Liver (tissue), 3 donors: ENCODE measurements around the gene UBD.

Source experiments
- EGR1 ChIP-seq, 2 donors: IDR thresholded peaks; 2 replicates each; pipeline ENCODE4 v1.6.1; 2016 to 2018; ENCODE audit warnings: antibody characterized with exemption in 2 of 2, low read depth in 2 of 2
- FOXA1 ChIP-seq: IDR thresholded peaks from 2 replicates; pipeline ENCODE4 v1.6.1; 2016; ENCODE audit warnings: antibody characterized with exemption
- GABPA ChIP-seq, 2 donors: IDR thresholded peaks in 1 of 2; conservative IDR thresholded peaks in 1 of 2; 2 replicates each; pipeline ENCODE4 v1.6.1; 2016; ENCODE audit warnings: antibody characterized with exemption in 2 of 2, mild to moderate bottlenecking in 1 of 2, moderate library complexity in 1 of 2
- JUND ChIP-seq, 2 donors: IDR thresholded peaks; 2 replicates each; pipeline ENCODE4 v1.6.1; 2016; ENCODE audit warnings: antibody characterized with exemption in 2 of 2
- RAD21 ChIP-seq, 2 donors: IDR thresholded peaks; 2 replicates each; pipeline ENCODE4 v1.6.1; 2016; ENCODE audit warnings: antibody characterized with exemption in 2 of 2, mild to moderate bottlenecking in 2 of 2
- SP1 ChIP-seq: IDR thresholded peaks from 2 replicates; pipeline ENCODE4 v1.6.1; 2018; ENCODE audit warnings: antibody characterized with exemption, mild to moderate bottlenecking
- TAF1 ChIP-seq: conservative IDR thresholded peaks from 2 replicates; pipeline ENCODE4 v1.6.1; 2016; ENCODE audit warnings: antibody characterized with exemption, mild to moderate bottlenecking
- YY1 ChIP-seq: IDR thresholded peaks from 2 replicates; pipeline ENCODE4 v1.6.1; 2016; ENCODE audit warnings: antibody characterized with exemption, mild to moderate bottlenecking
- TF ChIP-seq, protein P1 (sequence below): fragments of 150-350 bp; IDR thresholded peaks from 2 replicates; pipeline ENCODE4 v1.5.1; 2017; ENCODE audit warnings: improper control_type of control experiment, low read depth, low read length; ENCODE audit not compliant: missing input control
- TF ChIP-seq, protein P2 (sequence below): IDR thresholded peaks from 2 replicates; pipeline ENCODE4 v1.6.1; 2016; ENCODE audit warnings: antibody characterized with exemption
- TF ChIP-seq, protein P3 (sequence below): IDR thresholded peaks from 2 replicates; pipeline ENCODE4 v1.6.1; 2016; ENCODE audit warnings: antibody characterized with exemption
- TF ChIP-seq, protein P4 (sequence below): IDR thresholded peaks from 2 replicates; pipeline ENCODE4 v1.6.1; 2016; ENCODE audit warnings: antibody characterized with exemption, mild to moderate bottlenecking
- TF ChIP-seq, protein P5 (sequence below): IDR thresholded peaks from 2 replicates; pipeline ENCODE4 v1.6.1; 2016; ENCODE audit warnings: antibody characterized with exemption
- donor health status: healthy.
- donor health status: healthy.

DNA sequence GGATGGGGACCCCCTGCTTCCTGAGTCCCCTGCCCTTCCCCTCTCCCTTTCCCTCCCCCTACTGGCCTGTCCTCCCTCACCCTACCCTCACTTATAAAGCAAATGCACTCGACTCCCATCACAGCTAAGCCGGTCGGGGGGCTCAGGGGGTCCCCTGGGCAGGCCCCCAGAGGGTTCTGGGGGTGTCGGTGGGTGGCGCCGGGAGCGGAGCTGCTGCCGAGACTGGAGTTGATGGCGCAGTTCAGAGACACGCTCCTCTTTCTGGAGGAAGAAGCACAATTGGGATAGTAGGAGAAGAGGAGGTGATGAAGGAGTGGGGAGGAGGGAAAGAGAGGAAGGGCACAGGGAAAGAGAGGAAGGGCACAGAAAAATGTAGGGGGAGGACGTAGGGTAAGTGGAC lies 43.9 kb upstream of the UBD start:
- TF ChIP-seq, protein P1, sequence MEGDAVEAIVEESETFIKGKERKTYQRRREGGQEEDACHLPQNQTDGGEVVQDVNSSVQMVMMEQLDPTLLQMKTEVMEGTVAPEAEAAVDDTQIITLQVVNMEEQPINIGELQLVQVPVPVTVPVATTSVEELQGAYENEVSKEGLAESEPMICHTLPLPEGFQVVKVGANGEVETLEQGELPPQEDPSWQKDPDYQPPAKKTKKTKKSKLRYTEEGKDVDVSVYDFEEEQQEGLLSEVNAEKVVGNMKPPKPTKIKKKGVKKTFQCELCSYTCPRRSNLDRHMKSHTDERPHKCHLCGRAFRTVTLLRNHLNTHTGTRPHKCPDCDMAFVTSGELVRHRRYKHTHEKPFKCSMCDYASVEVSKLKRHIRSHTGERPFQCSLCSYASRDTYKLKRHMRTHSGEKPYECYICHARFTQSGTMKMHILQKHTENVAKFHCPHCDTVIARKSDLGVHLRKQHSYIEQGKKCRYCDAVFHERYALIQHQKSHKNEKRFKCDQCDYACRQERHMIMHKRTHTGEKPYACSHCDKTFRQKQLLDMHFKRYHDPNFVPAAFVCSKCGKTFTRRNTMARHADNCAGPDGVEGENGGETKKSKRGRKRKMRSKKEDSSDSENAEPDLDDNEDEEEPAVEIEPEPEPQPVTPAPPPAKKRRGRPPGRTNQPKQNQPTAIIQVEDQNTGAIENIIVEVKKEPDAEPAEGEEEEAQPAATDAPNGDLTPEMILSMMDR: no peak
- TF ChIP-seq RAD21 (IDR thresholded peaks at IDR 0.05) (no peak), EGR1 (IDR thresholded peaks at IDR 0.05; ENCODE audit: low read depth in 2 of 2) (no peak), GABPA (IDR thresholded peaks at IDR 0.05 in 1 of 2, conservative IDR thresholded peaks at IDR 0.05 in 1 of 2) (no peak), JUND (IDR thresholded peaks at IDR 0.05) (no peak), SP1 (no peak), TAF1 (no peak), YY1 (no peak), FOXA1 (no peak)
- TF ChIP-seq, protein P2, sequence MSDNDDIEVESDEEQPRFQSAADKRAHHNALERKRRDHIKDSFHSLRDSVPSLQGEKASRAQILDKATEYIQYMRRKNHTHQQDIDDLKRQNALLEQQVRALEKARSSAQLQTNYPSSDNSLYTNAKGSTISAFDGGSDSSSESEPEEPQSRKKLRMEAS: no peak
- TF ChIP-seq, protein P3, sequence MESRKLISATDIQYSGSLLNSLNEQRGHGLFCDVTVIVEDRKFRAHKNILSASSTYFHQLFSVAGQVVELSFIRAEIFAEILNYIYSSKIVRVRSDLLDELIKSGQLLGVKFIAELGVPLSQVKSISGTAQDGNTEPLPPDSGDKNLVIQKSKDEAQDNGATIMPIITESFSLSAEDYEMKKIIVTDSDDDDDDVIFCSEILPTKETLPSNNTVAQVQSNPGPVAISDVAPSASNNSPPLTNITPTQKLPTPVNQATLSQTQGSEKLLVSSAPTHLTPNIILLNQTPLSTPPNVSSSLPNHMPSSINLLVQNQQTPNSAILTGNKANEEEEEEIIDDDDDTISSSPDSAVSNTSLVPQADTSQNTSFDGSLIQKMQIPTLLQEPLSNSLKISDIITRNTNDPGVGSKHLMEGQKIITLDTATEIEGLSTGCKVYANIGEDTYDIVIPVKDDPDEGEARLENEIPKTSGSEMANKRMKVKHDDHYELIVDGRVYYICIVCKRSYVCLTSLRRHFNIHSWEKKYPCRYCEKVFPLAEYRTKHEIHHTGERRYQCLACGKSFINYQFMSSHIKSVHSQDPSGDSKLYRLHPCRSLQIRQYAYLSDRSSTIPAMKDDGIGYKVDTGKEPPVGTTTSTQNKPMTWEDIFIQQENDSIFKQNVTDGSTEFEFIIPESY: no peak
- TF ChIP-seq, protein P4, sequence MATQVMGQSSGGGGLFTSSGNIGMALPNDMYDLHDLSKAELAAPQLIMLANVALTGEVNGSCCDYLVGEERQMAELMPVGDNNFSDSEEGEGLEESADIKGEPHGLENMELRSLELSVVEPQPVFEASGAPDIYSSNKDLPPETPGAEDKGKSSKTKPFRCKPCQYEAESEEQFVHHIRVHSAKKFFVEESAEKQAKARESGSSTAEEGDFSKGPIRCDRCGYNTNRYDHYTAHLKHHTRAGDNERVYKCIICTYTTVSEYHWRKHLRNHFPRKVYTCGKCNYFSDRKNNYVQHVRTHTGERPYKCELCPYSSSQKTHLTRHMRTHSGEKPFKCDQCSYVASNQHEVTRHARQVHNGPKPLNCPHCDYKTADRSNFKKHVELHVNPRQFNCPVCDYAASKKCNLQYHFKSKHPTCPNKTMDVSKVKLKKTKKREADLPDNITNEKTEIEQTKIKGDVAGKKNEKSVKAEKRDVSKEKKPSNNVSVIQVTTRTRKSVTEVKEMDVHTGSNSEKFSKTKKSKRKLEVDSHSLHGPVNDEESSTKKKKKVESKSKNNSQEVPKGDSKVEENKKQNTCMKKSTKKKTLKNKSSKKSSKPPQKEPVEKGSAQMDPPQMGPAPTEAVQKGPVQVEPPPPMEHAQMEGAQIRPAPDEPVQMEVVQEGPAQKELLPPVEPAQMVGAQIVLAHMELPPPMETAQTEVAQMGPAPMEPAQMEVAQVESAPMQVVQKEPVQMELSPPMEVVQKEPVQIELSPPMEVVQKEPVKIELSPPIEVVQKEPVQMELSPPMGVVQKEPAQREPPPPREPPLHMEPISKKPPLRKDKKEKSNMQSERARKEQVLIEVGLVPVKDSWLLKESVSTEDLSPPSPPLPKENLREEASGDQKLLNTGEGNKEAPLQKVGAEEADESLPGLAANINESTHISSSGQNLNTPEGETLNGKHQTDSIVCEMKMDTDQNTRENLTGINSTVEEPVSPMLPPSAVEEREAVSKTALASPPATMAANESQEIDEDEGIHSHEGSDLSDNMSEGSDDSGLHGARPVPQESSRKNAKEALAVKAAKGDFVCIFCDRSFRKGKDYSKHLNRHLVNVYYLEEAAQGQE: no peak
- TF ChIP-seq, protein P5, sequence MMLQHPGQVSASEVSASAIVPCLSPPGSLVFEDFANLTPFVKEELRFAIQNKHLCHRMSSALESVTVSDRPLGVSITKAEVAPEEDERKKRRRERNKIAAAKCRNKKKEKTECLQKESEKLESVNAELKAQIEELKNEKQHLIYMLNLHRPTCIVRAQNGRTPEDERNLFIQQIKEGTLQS: no peak
